Lower lobe of right lung (tissue), 2 donors: ENCODE measurements around the gene USP48. TPM values are rescaled to one million over a fixed set of nuclear protein-coding genes. Genes with fewer than 3 reads are reported as not detected.
"Not testable (repeated sequence)": the region's sequence is repeated elsewhere in the genome, so short reads cannot be mapped to it uniquely, and the experiment has no call there.

Source experiments
- ATAC-seq, 2 donors: fragments of 200-7000 bp; cut with Tn5 transposase; one replicate each; pipeline ENCODE4 v1.9.1; 2020 to 2022; ENCODE audit warnings: mild to moderate bottlenecking in 2 of 2, moderate library complexity in 2 of 2
- DNase-seq: peaks from one replicate; pipeline ENCODE4 v3.0.0-alpha.2; 2020
- H3K27ac ChIP-seq: fragments of 200-600 bp; one replicate; pipeline ENCODE4 v1.8.0; 2022
- H3K27me3 ChIP-seq: fragments of 200-600 bp; one replicate; pipeline ENCODE4 v1.8.0; 2022; ENCODE audit warnings: low read depth
- H3K36me3 ChIP-seq: fragments of 200-600 bp; one replicate; pipeline ENCODE4 v1.8.0; 2022; ENCODE audit warnings: mild to moderate bottlenecking
- H3K4me1 ChIP-seq: fragments of 200-600 bp; one replicate; pipeline ENCODE4 v1.8.0; 2022
- H3K4me3 ChIP-seq: fragments of 200-600 bp; one replicate; pipeline ENCODE4 v1.8.0; 2022; ENCODE audit warnings: mild to moderate bottlenecking
- H3K9me3 ChIP-seq: fragments of 200-600 bp; one replicate; pipeline ENCODE4 v1.8.0; 2022
- intact Hi-C: fragments of 100-400 bp; cut with DNase I; formaldehyde crosslinking; loops from one replicate; pipeline ENCODE4 v1.11.0; 2022
- total RNA-seq: library from RNA; stranded (reverse); fragmentation: NEBNext Ultra II Directional; extraction: Animal tissue kit (Norgen Biotek cat#: 25700); gene quantifications from one replicate; pipeline ENCODE4 v1.2.1, GENCODE V29; 2021
- TF ChIP-seq, protein P1 (sequence below): fragments of 200-600 bp; IDR thresholded peaks from one replicate; pipeline ENCODE4 v1.8.0; 2022; ENCODE audit warnings: antibody characterized with exemption, mild to moderate bottlenecking
- donor health status: DM: no; HTN: yes; CAD: no; lungs with severe emphysema.

The USP48 gene
- total RNA-seq, 1 donor from 2014 or later: 61.9 TPM

DNA sequence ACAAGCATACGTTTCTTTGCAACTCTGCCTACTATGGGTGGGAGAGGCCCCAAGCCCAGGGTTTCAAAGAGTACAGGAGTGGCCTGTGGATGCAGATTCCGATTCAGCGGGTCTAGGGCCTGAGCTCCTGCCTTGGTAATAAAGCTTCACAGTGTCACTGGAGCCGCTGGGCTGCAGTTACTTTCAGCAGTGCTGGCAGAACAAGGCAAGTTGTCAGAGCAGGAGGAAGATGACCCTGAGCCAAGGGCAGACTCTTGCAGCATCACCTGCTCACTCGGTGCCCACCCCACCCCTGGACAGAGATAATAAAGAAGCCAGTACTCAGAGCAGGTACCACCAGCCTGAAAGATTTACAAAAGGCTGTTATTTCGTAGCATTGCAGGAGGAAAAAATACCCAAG lies 105.8 kb downstream of the USP48 start:
- intact Hi-C loops: no loop called here
- Histone ChIP-seq H3K4me1 (peaks cover 17% of the 10 kb centered on the region), H3K27ac (no peak overlapping the region), H3K27me3 (no peaks in the 10 kb centered on the region), H3K4me3 (no peak overlapping the region), H3K36me3 (peaks cover 46% of the 10 kb centered on the region), H3K9me3 (no peaks in the 10 kb centered on the region)
- ATAC-seq (no peak), DNase-seq (no peak)
- TF ChIP-seq, protein P1, sequence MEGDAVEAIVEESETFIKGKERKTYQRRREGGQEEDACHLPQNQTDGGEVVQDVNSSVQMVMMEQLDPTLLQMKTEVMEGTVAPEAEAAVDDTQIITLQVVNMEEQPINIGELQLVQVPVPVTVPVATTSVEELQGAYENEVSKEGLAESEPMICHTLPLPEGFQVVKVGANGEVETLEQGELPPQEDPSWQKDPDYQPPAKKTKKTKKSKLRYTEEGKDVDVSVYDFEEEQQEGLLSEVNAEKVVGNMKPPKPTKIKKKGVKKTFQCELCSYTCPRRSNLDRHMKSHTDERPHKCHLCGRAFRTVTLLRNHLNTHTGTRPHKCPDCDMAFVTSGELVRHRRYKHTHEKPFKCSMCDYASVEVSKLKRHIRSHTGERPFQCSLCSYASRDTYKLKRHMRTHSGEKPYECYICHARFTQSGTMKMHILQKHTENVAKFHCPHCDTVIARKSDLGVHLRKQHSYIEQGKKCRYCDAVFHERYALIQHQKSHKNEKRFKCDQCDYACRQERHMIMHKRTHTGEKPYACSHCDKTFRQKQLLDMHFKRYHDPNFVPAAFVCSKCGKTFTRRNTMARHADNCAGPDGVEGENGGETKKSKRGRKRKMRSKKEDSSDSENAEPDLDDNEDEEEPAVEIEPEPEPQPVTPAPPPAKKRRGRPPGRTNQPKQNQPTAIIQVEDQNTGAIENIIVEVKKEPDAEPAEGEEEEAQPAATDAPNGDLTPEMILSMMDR: no peak

DNA sequence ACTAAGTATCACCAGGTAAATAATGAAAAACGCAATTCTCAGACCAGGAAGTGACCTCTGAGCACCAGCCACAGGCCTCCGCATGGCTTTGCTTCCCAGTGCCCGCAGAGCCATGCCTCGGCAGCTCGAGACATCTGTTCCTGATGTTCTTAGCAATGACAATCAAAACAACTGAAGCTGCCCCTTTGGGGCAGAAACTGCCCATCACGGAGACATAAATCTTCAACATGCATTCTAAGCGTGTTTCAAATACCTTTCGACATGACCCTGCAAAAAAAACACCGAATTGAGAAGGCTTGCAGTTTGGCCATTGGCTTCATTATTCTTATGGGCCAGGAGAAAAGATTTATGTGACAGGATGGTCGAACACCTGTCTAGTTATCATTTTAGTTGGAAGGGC lies 108.0 kb downstream of the USP48 start:
- Histone ChIP-seq H3K27me3 (peaks cover 5% of the 10 kb centered on the region), H3K27ac (no peak overlapping the region), H3K36me3 (peaks cover 31% of the 10 kb centered on the region), H3K4me1 (peaks cover 26% of the 10 kb centered on the region), H3K9me3 (no peaks in the 10 kb centered on the region), H3K4me3 (no peak overlapping the region)
- no peak for DNase-seq
- no peak for ATAC-seq
- TF ChIP-seq, protein P1: no peak
- intact Hi-C loops: no loop called here

DNA sequence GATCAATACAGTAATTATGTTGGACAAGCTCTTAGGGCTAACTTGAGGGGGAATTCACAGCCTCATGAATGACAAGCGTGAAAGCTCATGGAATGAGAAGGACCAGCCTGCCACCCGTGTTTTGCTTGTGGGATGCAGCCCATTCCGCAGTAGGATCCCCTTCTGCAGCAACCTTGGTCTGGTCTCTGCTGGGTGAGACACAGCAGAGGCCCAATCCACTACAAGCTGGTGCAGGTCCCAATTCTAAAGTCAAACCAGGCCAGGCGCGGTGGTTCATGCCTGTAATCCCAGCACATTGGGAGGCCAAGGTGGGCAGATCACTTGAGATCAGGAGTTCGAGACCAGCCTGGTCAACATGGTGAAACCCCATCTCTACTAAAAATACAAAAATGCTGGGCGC lies 109.1 kb downstream of the USP48 start:
- H3K4me3 ChIP-seq, DNase-seq, H3K9me3 ChIP-seq, intact Hi-C loops, ATAC-seq: not testable (repeated sequence)
- H3K36me3 ChIP-seq: peaks cover 20% of the 10 kb centered on the region
- peaks cover 37% of the 10 kb centered on the region for H3K4me1 ChIP-seq
- peaks cover 16% of the 10 kb centered on the region for H3K27me3 ChIP-seq
- peak overlapping the region; percentile 56 for H3K27ac ChIP-seq

DNA sequence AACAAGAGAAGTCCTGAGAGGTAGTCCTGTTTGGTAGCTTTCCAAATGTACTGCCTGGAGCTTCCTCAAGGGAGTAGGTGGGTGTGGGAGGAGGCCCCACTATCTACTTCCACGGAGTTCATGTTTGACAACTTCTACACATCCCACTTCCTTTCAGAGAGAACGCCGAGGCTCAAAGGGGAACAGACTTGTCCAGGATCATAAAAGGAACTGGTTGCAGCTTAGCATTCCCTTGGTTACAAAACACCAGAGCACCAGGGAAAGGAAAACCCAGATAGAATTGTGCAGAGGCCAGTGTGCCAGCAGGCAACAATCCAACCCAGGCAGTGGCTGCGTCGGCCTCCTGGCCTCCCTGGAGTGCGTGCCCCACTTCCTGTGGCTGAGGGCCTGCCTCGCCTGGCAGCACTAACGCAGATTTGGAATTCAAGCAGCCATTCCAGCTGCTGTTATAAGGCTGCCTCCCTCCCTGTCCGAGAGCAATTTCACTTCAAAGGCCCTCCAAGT lies 109.6 kb downstream of the USP48 start:
- Histone ChIP-seq H3K27me3 (peaks cover 21% of the 10 kb centered on the region), H3K36me3 (peaks cover 15% of the 10 kb centered on the region), H3K9me3 (no peaks in the 10 kb centered on the region), H3K4me1 (peaks cover 42% of the 10 kb centered on the region), H3K27ac (peak overlapping the region; percentile 56), H3K4me3 (no peak overlapping the region)
- TF ChIP-seq, protein P1: no peak
- DNase-seq: peak; percentile 80
- intact Hi-C loops: no loop called here
- peak; percentile 70 to 77 for ATAC-seq

DNA sequence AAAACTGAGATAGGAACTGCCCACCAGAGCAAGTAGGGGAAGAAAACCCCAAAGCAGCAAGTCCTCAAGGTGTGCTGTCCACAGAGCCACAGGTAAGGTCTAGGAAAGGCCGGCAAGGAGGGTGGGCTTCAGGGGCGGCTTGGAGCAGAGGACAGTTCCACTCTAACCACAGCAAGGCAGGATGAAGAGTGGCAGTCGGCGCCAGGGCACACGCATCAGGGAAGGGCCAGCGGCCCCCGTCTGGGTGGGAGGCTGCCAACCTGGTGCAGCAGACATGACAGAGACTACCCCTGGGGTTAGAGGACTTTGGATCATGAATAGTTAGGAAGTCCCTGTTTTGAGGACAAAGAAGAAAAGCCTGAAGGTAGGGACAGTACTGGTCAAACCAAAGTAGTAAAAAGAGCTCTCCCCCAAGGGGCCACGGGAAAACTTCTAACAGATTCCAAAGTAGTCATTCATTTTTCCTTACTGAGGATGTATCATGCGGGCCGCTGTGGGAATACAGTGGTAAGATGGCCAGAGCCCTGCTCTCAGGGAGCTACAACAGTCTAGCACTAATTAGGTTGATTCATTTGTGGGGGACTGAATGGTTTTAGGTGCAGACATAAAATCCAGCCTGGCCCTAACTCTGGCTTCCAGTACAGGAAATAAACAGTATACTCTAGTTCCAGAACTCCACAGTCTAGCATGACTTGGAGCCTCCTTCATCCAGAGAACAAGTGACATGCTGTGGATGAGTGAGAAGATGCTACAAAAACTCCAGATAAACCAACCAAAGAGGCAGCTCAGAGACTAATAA lies 110.3 kb downstream of the USP48 start:
- intact Hi-C loops: no loop called here
- ATAC-seq: no peak
- Histone ChIP-seq H3K9me3 (no peaks in the 10 kb centered on the region), H3K4me3 (no peak overlapping the region), H3K36me3 (peaks cover 8% of the 10 kb centered on the region), H3K27me3 (peaks cover 27% of the 10 kb centered on the region), H3K27ac (peak overlapping the region; percentile 56), H3K4me1 (peaks cover 46% of the 10 kb centered on the region)
- TF ChIP-seq, protein P1: no peak
- no peak for DNase-seq

DNA sequence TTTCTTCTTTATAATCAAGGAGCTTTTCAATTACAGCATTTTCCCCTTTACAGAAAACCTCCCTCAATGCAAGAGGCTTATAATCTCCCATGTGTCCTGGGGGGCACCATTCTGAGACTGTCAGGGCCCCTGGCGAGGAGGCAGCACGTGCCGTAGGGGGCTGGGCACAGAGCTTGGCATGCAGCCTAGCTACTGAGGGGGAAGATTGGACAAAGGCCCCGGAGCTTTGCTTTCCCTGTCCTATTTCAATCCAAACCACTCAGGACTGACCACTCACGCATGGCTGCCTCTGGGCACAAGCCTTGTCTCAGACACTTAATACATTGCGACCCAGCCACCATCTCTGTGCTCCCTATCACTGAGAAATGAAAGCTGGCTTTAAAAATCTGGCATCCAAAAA lies 111.0 kb downstream of the USP48 start:
- intact Hi-C loops: no loop called here
- Histone ChIP-seq H3K27ac (no peak overlapping the region), H3K9me3 (no peaks in the 10 kb centered on the region), H3K4me3 (no peak overlapping the region), H3K27me3 (peaks cover 35% of the 10 kb centered on the region), H3K4me1 (peaks cover 46% of the 10 kb centered on the region), H3K36me3 (peaks cover 3% of the 10 kb centered on the region)
- TF ChIP-seq, protein P1: no peak
- ATAC-seq: no peak
- DNase-seq: no peak
